IMR-90 (cell line): ENCODE measurements around the gene FBXW4. TPM values are rescaled to one million over a fixed set of nuclear protein-coding genes. Genes with fewer than 3 reads are reported as not detected.
A peak's percentile ranks its signal among the peaks of the same experiment; 100 is the strongest.

Experiments
- ATAC-seq: fragments of 200-7000 bp; cut with Tn5 transposase; 2 replicates; pipeline ENCODE4 v1.9.1; 2020; ENCODE audit warnings: low read depth, mild to moderate bottlenecking, moderate library complexity
- BruUV-seq: library from RNA; stranded (reverse); fragments of 400-500 nt; replicated peaks from 2 replicates; lab custom pipeline; 2021; lab: Mats Ljungman, UMichigan
- CTCF ChIA-PET: fragments of 300-600 bp; formaldehyde crosslinking; extraction: SDS; loops from one replicate; lab custom pipeline; 2021; ENCODE audit warnings: antibody characterized with exemption; lab: Yijun Ruan, JAX
- POLR2A ChIA-PET: fragments of 300-600 bp; sonication (Branson Sonifier 250); formaldehyde crosslinking; loops from one replicate; lab custom pipeline; 2022; ENCODE audit warnings: antibody characterized with exemption; ENCODE audit not compliant: unreplicated experiment; lab: Charles Lee
- DNase-seq: peaks from one replicate; pipeline ENCODE4 v3.0.0; 2013
- H2AFZ ChIP-seq: replicated peaks from 2 replicates; pipeline ENCODE3; 2013; ENCODE audit warnings: low read length, mild to moderate bottlenecking; ENCODE audit not compliant: poor library complexity
- H2AK5ac ChIP-seq: 2 replicates; pipeline ENCODE4 v1.6.1; 2013; ENCODE audit warnings: low read depth, low read length, inconsistent platforms
- H2AK9ac ChIP-seq: replicated peaks from 2 replicates; pipeline ENCODE3; 2013; ENCODE audit warnings: mild to moderate bottlenecking, low read depth, low read length, moderate library complexity; ENCODE audit not compliant: poor library complexity
- H2BK120ac ChIP-seq: 2 replicates; pipeline ENCODE4 v1.6.1; 2013; ENCODE audit warnings: low read depth, low read length, inconsistent platforms
- H2BK15ac ChIP-seq: 3 replicates; pipeline ENCODE4 v1.6.1; 2013; ENCODE audit warnings: low read depth, low read length, inconsistent platforms
- H2BK20ac ChIP-seq: 2 replicates; pipeline ENCODE4 v1.6.1; 2013; ENCODE audit warnings: low read depth, mild to moderate bottlenecking, inconsistent platforms, low read length, moderate library complexity
- H2BK5ac ChIP-seq: 2 replicates; pipeline ENCODE4 v1.6.1; 2013; ENCODE audit warnings: mild to moderate bottlenecking, low read depth, low read length, inconsistent platforms; ENCODE audit not compliant: poor library complexity, severe bottlenecking
- H3K14ac ChIP-seq: replicated peaks from 2 replicates; pipeline ENCODE4 v1.6.1; 2013; ENCODE audit warnings: low read depth, low read length, inconsistent platforms
- H3K18ac ChIP-seq: 2 replicates; pipeline ENCODE4 v1.6.1; 2013; ENCODE audit warnings: low read depth, low read length, control low read depth
- H3K23ac ChIP-seq: 2 replicates; pipeline ENCODE4 v1.6.1; 2013; ENCODE audit warnings: low read depth, low read length, inconsistent platforms
- H3K27ac ChIP-seq: 2 replicates; pipeline ENCODE4 v1.5.1; 2013; ENCODE audit warnings: mild to moderate bottlenecking, control low read depth, low read length; ENCODE audit not compliant: insufficient read depth
- H3K27me3 ChIP-seq: 2 replicates; pipeline ENCODE4 v1.6.1; 2013; ENCODE audit warnings: low read length; ENCODE audit not compliant: control insufficient read depth, insufficient read depth
- H3K36me3 ChIP-seq: 2 replicates; pipeline ENCODE4 v1.6.1; 2013; ENCODE audit warnings: low read length, mixed read lengths; ENCODE audit not compliant: control insufficient read depth, insufficient read depth
- H3K4ac ChIP-seq: 2 replicates; pipeline ENCODE4 v1.6.1; 2013; ENCODE audit warnings: low read depth, low read length, inconsistent platforms
- H3K4me1 ChIP-seq: 2 replicates; pipeline ENCODE4 v1.6.1; 2013; ENCODE audit warnings: low read length, mixed read lengths; ENCODE audit not compliant: control insufficient read depth, insufficient read depth
- H3K4me2 ChIP-seq: 2 replicates; pipeline ENCODE4 v1.6.1; 2013; ENCODE audit warnings: low read depth, mild to moderate bottlenecking, control low read depth, low read length, moderate library complexity
- H3K4me3 ChIP-seq: 2 replicates; pipeline ENCODE4 v1.5.1; 2013; ENCODE audit warnings: low read depth, mild to moderate bottlenecking, control low read depth, low read length, moderate library complexity; ENCODE audit not compliant: insufficient read depth
- H3K56ac ChIP-seq: 2 replicates; pipeline ENCODE4 v1.6.1; 2013; ENCODE audit warnings: low read length, inconsistent platforms; ENCODE audit not compliant: insufficient read depth; ENCODE audit errors: extremely low read depth
- H3K79me1 ChIP-seq, 2 experiments: 2 replicates each; pipeline ENCODE4 v1.6.1; 2013; ENCODE audit warnings: low read length in 2 of 2, inconsistent platforms in 1 of 2, low read depth in 1 of 2
- H3K9ac ChIP-seq: 2 replicates; pipeline ENCODE4 v1.6.1; 2013; ENCODE audit warnings: low read depth, low read length, control low read depth
- H3K9me1 ChIP-seq: 2 replicates; pipeline ENCODE4 v1.6.1; 2013; ENCODE audit warnings: low read length, inconsistent platforms; ENCODE audit not compliant: insufficient read depth
- H3K9me3 ChIP-seq: 2 replicates; pipeline ENCODE4 v1.6.1; 2013; ENCODE audit warnings: low read length; ENCODE audit not compliant: control insufficient read depth, insufficient read depth
- H4K20me1 ChIP-seq: 2 replicates; pipeline ENCODE4 v1.6.1; 2013; ENCODE audit warnings: low read length, inconsistent platforms; ENCODE audit not compliant: insufficient read depth
- H4K5ac ChIP-seq: 2 replicates; pipeline ENCODE4 v1.6.1; 2013; ENCODE audit warnings: mild to moderate bottlenecking, low read depth, low read length, control low read depth
- H4K8ac ChIP-seq, 2 experiments: 2 replicates each; pipeline ENCODE4 v1.6.1; 2013; ENCODE audit warnings: low read depth in 2 of 2, low read length in 2 of 2, control low read depth in 1 of 2, inconsistent platforms in 1 of 2
- H4K91ac ChIP-seq: 2 replicates; pipeline ENCODE4 v1.6.1; 2013; ENCODE audit warnings: low read depth, low read length, inconsistent platforms; ENCODE audit not compliant: insufficient read depth
- BHLHE40 ChIP-seq: fragments of 150-350 bp; IDR thresholded peaks from 2 replicates; pipeline ENCODE4 v1.6.1; 2016; ENCODE audit warnings: mild to moderate bottlenecking, low read depth, low read length
- CEBPB ChIP-seq: IDR thresholded peaks from 2 replicates; pipeline ENCODE4 v1.6.1; 2012; ENCODE audit warnings: low read depth, low read length, improper control_type of control experiment
- CHD1 ChIP-seq: IDR thresholded peaks from 2 replicates; pipeline ENCODE4 v1.6.1; 2012; ENCODE audit warnings: low read depth, low read length, improper control_type of control experiment
- FOS ChIP-seq: fragments of 150-350 bp; IDR thresholded peaks from 2 replicates; pipeline ENCODE4 v1.6.1; 2016; ENCODE audit warnings: low read depth, low read length
- MAZ ChIP-seq: IDR thresholded peaks from 2 replicates; pipeline ENCODE4 v1.6.1; 2012; ENCODE audit warnings: low read depth, mild to moderate bottlenecking, low read length, improper control_type of control experiment, moderate library complexity, borderline replicate concordance
- MXI1 ChIP-seq: IDR thresholded peaks from 2 replicates; pipeline ENCODE4 v1.6.1; 2012; ENCODE audit warnings: low read depth, mild to moderate bottlenecking, low read length, moderate library complexity, borderline replicate concordance
- NFE2L2 ChIP-seq: fragments of 150-350 bp; IDR thresholded peaks from 2 replicates; pipeline ENCODE4 v1.6.1; 2016; ENCODE audit warnings: low read depth, mild to moderate bottlenecking, low read length
- POLR2A ChIP-seq: IDR thresholded peaks from 2 replicates; pipeline ENCODE4 v1.6.1; 2012; ENCODE audit warnings: mild to moderate bottlenecking, low read depth, low read length
- RAD21 ChIP-seq: IDR thresholded peaks from 2 replicates; pipeline ENCODE4 v1.6.1; 2012; ENCODE audit warnings: low read length, improper control_type of control experiment
- RCOR1 ChIP-seq: IDR thresholded peaks from 2 replicates; pipeline ENCODE4 v1.6.1; 2012; ENCODE audit warnings: mild to moderate bottlenecking, low read length, improper control_type of control experiment; ENCODE audit not compliant: insufficient replicate concordance
- RFX5 ChIP-seq: IDR thresholded peaks from 2 replicates; pipeline ENCODE4 v1.8.0; 2012; ENCODE audit warnings: low read depth, mild to moderate bottlenecking, low read length, moderate library complexity
- SMC3 ChIP-seq: fragments of 150-350 bp; IDR thresholded peaks from 2 replicates; pipeline ENCODE4 v1.6.1; 2016; ENCODE audit warnings: low read depth, mild to moderate bottlenecking, antibody characterized with exemption, low read length, moderate library complexity
- USF2 ChIP-seq: fragments of 150-350 bp; IDR thresholded peaks from 2 replicates; pipeline ENCODE4 v1.6.1; 2017; ENCODE audit warnings: mild to moderate bottlenecking, antibody characterized with exemption, low read length, low read depth
- WGBS, 2 experiments: methylation state at CpG; one replicate each; pipeline versions ENCODE4 v1.1.5 to v1.1.7; 2013; ENCODE audit warnings: missing lambda C conversion rate in 2 of 2; ENCODE audit not compliant: insufficient read length in 1 of 2; ENCODE audit errors: extremely low coverage in 2 of 2; 5-methylcytosine and 5-hydroxymethylcytosine counted together
- dilution Hi-C: fragments of 300-500 bp; cut with HindIII; formaldehyde crosslinking; loops from one replicate; pipeline ENCODE4 v1.14.3; 2018; ENCODE audit warnings: low sequenced_read_pairs; ENCODE audit not compliant: unreplicated experiment
- in situ Hi-C: fragments of 300-500 bp; cut with MboI; formaldehyde crosslinking; loops from 3 replicates; pipeline ENCODE4 v1.14.3; 2019; ENCODE audit warnings: low sequenced_read_pairs, inconsistent platforms, mixed read lengths
- intact Hi-C: fragments of 100-400 bp; cut with micrococcal nuclease; formaldehyde crosslinking; loops from 2 replicates; pipeline ENCODE4 v1.10.0; 2022
- polyA plus RNA-seq, 3 experiments: library from polyadenylated mRNA; depleted of rRNA; stranded (reverse); fragments of >200 nt; gene quantifications; 2 replicates each; pipeline ENCODE4 v1.2.3, GENCODE V29; 2012; ENCODE audit warnings: low replicate concordance in 1 of 3
- total RNA-seq: library from RNA; depleted of rRNA; stranded (reverse); fragments of >200 nt; gene quantifications from 2 replicates; pipeline ENCODE4 v1.2.3, GENCODE V29; 2012
- TF ChIP-seq, protein P1 (sequence below): fragments of 150-350 bp; IDR thresholded peaks from 2 replicates; pipeline ENCODE4 v1.6.1; 2016; ENCODE audit warnings: low read depth, mild to moderate bottlenecking, low read length, moderate library complexity, borderline replicate concordance
- TF ChIP-seq, protein P2 (sequence below): conservative IDR thresholded peaks from 2 replicates; pipeline ENCODE4 v1.5.1; 2012; ENCODE audit warnings: mild to moderate bottlenecking, low read depth, low read length, improper control_type of control experiment

The FBXW4 gene
- total and polyA plus RNA-seq, 2 of the 4 experiments (the other 2 are of a cell fraction): 19.3 to 26.7 TPM

- in situ Hi-C loops: no loop called here
Measured at GRCh38 chr10:101655570-101655969, 39.4 kb downstream of the FBXW4 start.

More at GRCh38 chr10:101655570-101655969, 39.4 kb downstream of the FBXW4 start:
- Histone ChIP-seq H3K27me3 (no peaks in the 10 kb centered on the region), H2AK5ac (no peak overlapping the region), H3K23ac (no peak overlapping the region), H4K5ac (no peak overlapping the region), H3K56ac (no peak overlapping the region), H2AK9ac (no peak overlapping the region), H3K27ac (no peak overlapping the region), H2BK120ac (no peak overlapping the region), H2BK5ac (no peak overlapping the region), H3K9ac (no peak overlapping the region), H3K14ac (no peak overlapping the region), H2AFZ (no peak overlapping the region), H2BK20ac (no peak overlapping the region), H3K4me1 (no peaks in the 10 kb centered on the region), H3K4me2 (no peak overlapping the region), H3K4me3 (no peak overlapping the region), H4K20me1 (no peaks in the 10 kb centered on the region), H4K91ac (no peak overlapping the region), H3K9me1 (peaks cover 7% of the 10 kb centered on the region; the same call in 1 of the 2 replicates), H2BK15ac (no peak overlapping the region), H3K4ac (no peak overlapping the region), H3K79me1 (0 out of 4 replicates have a peak, but pooled peaks cover 0 to under 1% of the 10 kb centered on the region in 2 experiments), H3K36me3 (peaks cover 26% of the 10 kb centered on the region), H3K9me3 (no peaks in the 10 kb centered on the region), H3K18ac (no peak overlapping the region), H4K8ac (no peak overlapping the region)
- no TSS peak for BruUV-seq
- 82% methylated on average over 3 of the region's 6 CpGs; no CpG with 5 or more reads in 1 of the 2 experiments for WGBS, 2 experiments
- intact Hi-C loops (no loop called here), dilution Hi-C loops (no loop called here)
- no peak for ATAC-seq
- TF ChIP-seq POLR2A: no peak
- no peak for TF ChIP-seq USF2
- TF ChIP-seq, protein P1, sequence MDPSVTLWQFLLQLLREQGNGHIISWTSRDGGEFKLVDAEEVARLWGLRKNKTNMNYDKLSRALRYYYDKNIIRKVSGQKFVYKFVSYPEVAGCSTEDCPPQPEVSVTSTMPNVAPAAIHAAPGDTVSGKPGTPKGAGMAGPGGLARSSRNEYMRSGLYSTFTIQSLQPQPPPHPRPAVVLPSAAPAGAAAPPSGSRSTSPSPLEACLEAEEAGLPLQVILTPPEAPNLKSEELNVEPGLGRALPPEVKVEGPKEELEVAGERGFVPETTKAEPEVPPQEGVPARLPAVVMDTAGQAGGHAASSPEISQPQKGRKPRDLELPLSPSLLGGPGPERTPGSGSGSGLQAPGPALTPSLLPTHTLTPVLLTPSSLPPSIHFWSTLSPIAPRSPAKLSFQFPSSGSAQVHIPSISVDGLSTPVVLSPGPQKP: no peak
- TF ChIP-seq BHLHE40: no peak
- no peak for TF ChIP-seq SMC3
- TF ChIP-seq MAZ: no peak
- TF ChIP-seq RFX5: no peak
- TF ChIP-seq CHD1: no peak
- no peak for TF ChIP-seq FOS
- no peak for TF ChIP-seq RAD21
- TF ChIP-seq RCOR1: no peak
- no peak for TF ChIP-seq MXI1
- TF ChIP-seq NFE2L2: no peak
- TF ChIP-seq CEBPB: no peak
- TF ChIP-seq, protein P2, sequence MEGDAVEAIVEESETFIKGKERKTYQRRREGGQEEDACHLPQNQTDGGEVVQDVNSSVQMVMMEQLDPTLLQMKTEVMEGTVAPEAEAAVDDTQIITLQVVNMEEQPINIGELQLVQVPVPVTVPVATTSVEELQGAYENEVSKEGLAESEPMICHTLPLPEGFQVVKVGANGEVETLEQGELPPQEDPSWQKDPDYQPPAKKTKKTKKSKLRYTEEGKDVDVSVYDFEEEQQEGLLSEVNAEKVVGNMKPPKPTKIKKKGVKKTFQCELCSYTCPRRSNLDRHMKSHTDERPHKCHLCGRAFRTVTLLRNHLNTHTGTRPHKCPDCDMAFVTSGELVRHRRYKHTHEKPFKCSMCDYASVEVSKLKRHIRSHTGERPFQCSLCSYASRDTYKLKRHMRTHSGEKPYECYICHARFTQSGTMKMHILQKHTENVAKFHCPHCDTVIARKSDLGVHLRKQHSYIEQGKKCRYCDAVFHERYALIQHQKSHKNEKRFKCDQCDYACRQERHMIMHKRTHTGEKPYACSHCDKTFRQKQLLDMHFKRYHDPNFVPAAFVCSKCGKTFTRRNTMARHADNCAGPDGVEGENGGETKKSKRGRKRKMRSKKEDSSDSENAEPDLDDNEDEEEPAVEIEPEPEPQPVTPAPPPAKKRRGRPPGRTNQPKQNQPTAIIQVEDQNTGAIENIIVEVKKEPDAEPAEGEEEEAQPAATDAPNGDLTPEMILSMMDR: no peak
- POLR2A ChIA-PET: no interaction called here
- CTCF ChIA-PET: no interaction called here
- peak; percentile 47 for DNase-seq
